SU-DHL-6 (cell line): ENCODE data around the gene IQCH.

Source experiments
- CTCF ChIP-seq: fragments of 200-600 bp; sonication (generic); IDR thresholded peaks from one replicate; pipeline ENCODE4 v1.5.1; 2017; ENCODE audit warnings: antibody characterized with exemption, mild to moderate bottlenecking, low read length, moderate library complexity; ENCODE audit not compliant: insufficient read depth, poor library complexity, severe bottlenecking
- EZH2phosphoT487 ChIP-seq: fragments of 200-600 bp; sonication (generic), shearing (Covaris generic); conservative IDR thresholded peaks from 2 replicates; pipeline ENCODE4 v1.6.1; 2018; ENCODE audit warnings: mild to moderate bottlenecking, antibody characterized with exemption, low read length, moderate library complexity, mixed read lengths

GRCh38 chr15:67240235-67241131 is 14.1 kb upstream of the IQCH start:
- TF ChIP-seq CTCF: peak; percentile 40
- TF ChIP-seq EZH2phosphoT487: no peak
